Neuron (in vitro differentiated cells): ENCODE data around the gene HSPB8.

Experiments used
- H2AFZ ChIP-seq: one replicate; pipeline ENCODE4 v1.6.1; 2013; ENCODE audit warnings: low read depth, mild to moderate bottlenecking, inconsistent platforms, low read length, moderate library complexity
- H3K27me3 ChIP-seq: one replicate; pipeline ENCODE4 v1.6.1; 2013; ENCODE audit warnings: low read length; ENCODE audit not compliant: insufficient read depth
- H3K36me3 ChIP-seq: one replicate; pipeline ENCODE4 v1.6.1; 2013; ENCODE audit warnings: low read length; ENCODE audit not compliant: insufficient read depth
- H3K4me1 ChIP-seq: one replicate; pipeline ENCODE4 v1.6.1; 2013; ENCODE audit warnings: low read length; ENCODE audit not compliant: insufficient read depth
- H3K4me3 ChIP-seq: 2 replicates; pipeline ENCODE4 v1.5.1; 2013; ENCODE audit warnings: mild to moderate bottlenecking, low read length, moderate library complexity
- H3K9me3 ChIP-seq: one replicate; pipeline ENCODE4 v1.6.1; 2013; ENCODE audit warnings: low read length

HSPB8 gene

GRCh38 chr12:119177056-119177325 lies 1.7 kb upstream of the HSPB8 start:
- no peak overlapping the region for H3K4me3 ChIP-seq
- no peaks in the 10 kb centered on the region for H3K36me3 ChIP-seq
- H3K4me1 ChIP-seq: no peaks in the 10 kb centered on the region
- no peaks in the 10 kb centered on the region for H3K9me3 ChIP-seq
- H2AFZ ChIP-seq: no peak overlapping the region
- H3K27me3 ChIP-seq: peaks cover 9% of the 10 kb centered on the region

DNA sequence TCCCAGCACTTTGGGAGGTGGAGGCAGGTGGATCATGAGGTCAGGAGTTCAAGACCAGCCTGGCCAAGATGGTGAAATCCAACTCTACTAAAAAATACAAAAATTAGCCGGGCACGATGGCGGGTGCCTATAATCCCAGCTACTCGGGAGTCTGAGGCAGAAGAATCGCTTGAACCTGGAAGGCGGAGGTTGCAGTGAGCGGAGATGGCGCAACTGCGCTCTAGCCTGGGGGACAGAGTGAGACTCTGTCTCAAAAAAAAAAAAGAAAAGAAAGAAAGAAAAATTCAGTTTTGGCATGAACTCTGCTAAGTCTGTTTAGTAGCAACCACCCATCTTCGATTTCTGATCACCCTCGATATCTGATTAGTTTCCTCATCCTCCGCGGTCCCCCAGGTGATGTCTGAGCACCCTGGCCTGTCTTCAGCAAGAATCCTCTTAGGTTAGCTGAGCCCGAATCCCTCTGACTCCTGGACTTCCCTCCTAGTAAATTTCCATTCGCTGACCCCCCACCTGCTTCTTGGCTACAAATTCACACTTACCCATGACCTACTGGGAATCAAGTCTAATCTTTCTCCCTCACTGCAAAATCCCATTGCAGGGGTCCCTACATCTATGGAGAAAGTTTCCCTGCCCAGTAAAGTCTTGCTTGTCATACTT lies 879 bp upstream of the HSPB8 start:
- peaks cover 9% of the 10 kb centered on the region for H3K27me3 ChIP-seq
- no peak overlapping the region for H2AFZ ChIP-seq

GRCh38 chr12:119179335-119180021 lies 747 bp downstream of the HSPB8 start:
- Histone ChIP-seq H3K9me3 (no peaks in the 10 kb centered on the region), H3K4me1 (no peaks in the 10 kb centered on the region), H2AFZ (no peak overlapping the region), H3K4me3 (no peak overlapping the region), H3K36me3 (no peaks in the 10 kb centered on the region), H3K27me3 (peaks cover 9% of the 10 kb centered on the region)

More for the DNA sequence above, 879 bp upstream of the HSPB8 start:
- Histone ChIP-seq H3K4me3 (no peak overlapping the region), H3K36me3 (no peaks in the 10 kb centered on the region), H3K9me3 (no peaks in the 10 kb centered on the region), H3K4me1 (no peaks in the 10 kb centered on the region)

DNA sequence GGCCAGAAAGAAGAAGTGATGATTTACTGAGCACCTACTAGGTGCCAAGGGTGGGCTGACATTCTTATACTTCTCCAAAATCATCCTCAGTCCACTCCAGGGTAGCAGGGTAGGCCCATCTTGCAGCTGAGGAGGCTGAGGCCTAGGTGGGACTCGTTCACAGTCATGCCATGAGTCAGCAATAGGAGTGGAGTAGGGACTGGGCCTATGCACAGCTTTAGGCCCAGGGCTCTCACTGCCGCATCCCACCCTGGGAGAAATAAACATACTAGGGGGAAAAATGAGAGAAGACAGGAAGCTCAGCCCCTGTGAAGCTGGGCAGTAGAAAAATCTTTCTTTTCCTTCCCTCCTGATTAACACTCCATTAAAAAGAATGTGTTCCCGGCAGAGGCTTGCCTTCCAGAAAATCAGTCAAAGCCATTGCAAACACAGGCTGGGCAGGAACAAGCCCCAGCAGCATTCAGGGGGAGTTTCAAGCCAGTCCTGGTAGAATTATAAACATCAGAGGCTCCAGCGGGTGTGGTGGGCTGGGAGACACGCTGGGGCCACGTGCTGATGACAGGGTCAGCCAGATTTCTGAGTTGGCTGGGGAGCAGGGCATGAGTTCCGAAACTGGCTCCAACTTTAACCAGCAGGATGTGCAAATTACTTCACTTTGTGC lies 1.8 kb downstream of the HSPB8 start:
- H3K4me3 ChIP-seq: no peak overlapping the region
- H3K36me3 ChIP-seq: no peaks in the 10 kb centered on the region
- H3K27me3 ChIP-seq: peaks cover 9% of the 10 kb centered on the region
- no peaks in the 10 kb centered on the region for H3K9me3 ChIP-seq
- H3K4me1 ChIP-seq: no peaks in the 10 kb centered on the region
- H2AFZ ChIP-seq: no peak overlapping the region

DNA sequence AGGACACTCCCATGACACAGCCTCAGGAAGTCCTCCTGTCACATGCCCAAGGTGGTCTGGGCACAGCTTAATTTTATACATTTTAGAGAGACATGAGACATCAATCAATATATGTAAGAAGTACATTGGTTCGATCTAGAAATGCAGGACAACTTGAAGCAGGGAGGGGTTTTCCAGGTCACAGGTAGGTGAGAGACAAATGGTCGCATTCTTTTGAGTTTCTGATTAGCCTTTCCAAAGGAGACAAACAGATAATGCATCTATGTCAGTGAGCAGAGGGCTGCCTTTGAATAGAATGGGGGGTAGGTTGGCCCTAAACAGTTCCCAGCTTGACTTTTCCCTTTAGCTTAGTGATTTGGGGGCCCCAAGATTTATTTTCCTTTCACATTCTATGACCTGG lies 2.5 kb downstream of the HSPB8 start:
- Histone ChIP-seq H3K9me3 (no peaks in the 10 kb centered on the region), H3K36me3 (no peaks in the 10 kb centered on the region), H3K4me1 (no peaks in the 10 kb centered on the region), H3K27me3 (peaks cover 9% of the 10 kb centered on the region), H2AFZ (no peak overlapping the region), H3K4me3 (no peak overlapping the region)

- Histone ChIP-seq H2AFZ (no peak overlapping the region), H3K36me3 (no peaks in the 10 kb centered on the region), H3K4me1 (no peaks in the 10 kb centered on the region), H3K27me3 (peaks cover 9% of the 10 kb centered on the region), H3K9me3 (no peaks in the 10 kb centered on the region), H3K4me3 (no peak overlapping the region)
Measured at GRCh38 chr12:119181944-119182343, 3.2 kb downstream of the HSPB8 start.

GRCh38 chr12:119182701-119183493 lies 4.2 kb downstream of the HSPB8 start:
- Histone ChIP-seq H3K9me3 (no peaks in the 10 kb centered on the region), H2AFZ (no peak overlapping the region), H3K4me3 (no peak overlapping the region), H3K27me3 (peaks cover 9% of the 10 kb centered on the region), H3K4me1 (no peaks in the 10 kb centered on the region), H3K36me3 (no peaks in the 10 kb centered on the region)

- Histone ChIP-seq H3K36me3 (no peaks in the 10 kb centered on the region), H3K9me3 (no peaks in the 10 kb centered on the region), H3K27me3 (peaks cover 5% of the 10 kb centered on the region), H3K4me3 (no peak overlapping the region), H3K4me1 (no peaks in the 10 kb centered on the region), H2AFZ (no peak overlapping the region)
Measured at GRCh38 chr12:119183942-119184695, 5.4 kb downstream of the HSPB8 start.

DNA sequence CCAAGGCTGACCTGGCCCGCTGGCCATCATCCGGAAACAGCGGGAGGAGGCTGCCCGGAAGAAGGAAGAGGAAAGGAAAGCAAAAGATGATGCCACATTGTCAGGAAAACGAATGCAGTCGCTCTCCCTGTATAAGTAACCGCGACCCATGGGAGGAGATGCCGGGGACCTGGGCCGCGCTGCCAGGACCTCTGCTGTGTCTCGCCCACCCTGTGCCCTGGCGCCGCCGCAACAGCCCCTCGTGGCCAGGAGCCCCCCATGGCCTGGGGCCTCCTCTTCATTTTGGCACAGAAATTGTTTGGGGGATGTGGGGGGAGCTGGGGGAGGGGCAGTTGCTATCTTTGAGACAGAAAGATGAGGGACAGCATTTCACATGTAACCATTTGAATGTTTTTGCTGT lies 16.5 kb downstream of the HSPB8 start:
- Histone ChIP-seq H3K4me3 (no peak overlapping the region), H3K4me1 (no peaks in the 10 kb centered on the region), H3K9me3 (no peaks in the 10 kb centered on the region), H2AFZ (no peak overlapping the region), H3K27me3 (no peaks in the 10 kb centered on the region), H3K36me3 (no peaks in the 10 kb centered on the region)

- Histone ChIP-seq H3K27me3 (no peaks in the 10 kb centered on the region), H3K4me1 (no peaks in the 10 kb centered on the region), H2AFZ (no peak overlapping the region), H3K4me3 (no peak overlapping the region), H3K36me3 (no peaks in the 10 kb centered on the region), H3K9me3 (no peaks in the 10 kb centered on the region)
Measured at GRCh38 chr12:119198440-119198839, 19.7 kb downstream of the HSPB8 start.

DNA sequence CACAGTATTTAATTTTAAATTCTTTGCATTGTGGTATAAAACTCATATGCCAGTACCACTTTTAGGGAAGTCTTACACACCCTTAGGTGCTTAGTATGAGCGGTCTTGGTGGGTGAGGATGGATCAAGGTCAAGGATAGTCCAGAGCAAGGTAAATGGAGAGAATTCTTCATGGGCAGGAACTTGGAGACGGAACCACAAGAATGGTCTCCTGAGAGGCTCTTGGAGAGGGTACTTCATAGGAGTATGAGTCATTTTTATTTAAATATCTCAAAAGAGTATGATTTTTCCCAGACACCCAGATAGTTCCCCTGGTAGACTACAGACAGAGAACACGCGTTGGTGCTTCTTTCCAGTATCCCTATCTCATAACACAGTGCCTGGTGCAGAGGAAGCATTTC lies 21.9 kb downstream of the HSPB8 start:
- no peak overlapping the region for H3K4me3 ChIP-seq
- no peaks in the 10 kb centered on the region for H3K9me3 ChIP-seq
- H3K4me1 ChIP-seq: no peaks in the 10 kb centered on the region
- H3K36me3 ChIP-seq: no peaks in the 10 kb centered on the region
- no peaks in the 10 kb centered on the region for H3K27me3 ChIP-seq
- H2AFZ ChIP-seq: no peak overlapping the region

GRCh38 chr12:119201789-119202543 lies 23.2 kb downstream of the HSPB8 start:
- H3K9me3 ChIP-seq: no peaks in the 10 kb centered on the region
- H3K36me3 ChIP-seq: no peaks in the 10 kb centered on the region
- no peaks in the 10 kb centered on the region for H3K4me1 ChIP-seq
- no peak overlapping the region for H3K4me3 ChIP-seq
- no peaks in the 10 kb centered on the region for H3K27me3 ChIP-seq
- H2AFZ ChIP-seq: no peak overlapping the region
